A673 (cell line): ENCODE results near the gene TRAF3IP1.
"Not testable (repeated sequence)": the region's sequence is repeated elsewhere in the genome, so short reads cannot be mapped to it uniquely, and the experiment has no call there.

ENCODE experiments used
- CTCF ChIP-seq: fragments of 300-800, 200-600 bp; sonication (generic); conservative IDR thresholded peaks from 2 replicates; pipeline ENCODE4 v1.5.1; 2017; ENCODE audit warnings: low read depth, mild to moderate bottlenecking, antibody characterized with exemption, low read length, moderate library complexity, mixed read lengths
- EZH2 ChIP-seq: fragments of 200-600 bp; sonication (generic); IDR thresholded peaks from 2 replicates; pipeline ENCODE4 v1.6.1; 2017; ENCODE audit warnings: borderline replicate concordance, low read depth, mild to moderate bottlenecking, mixed read lengths, antibody characterized with exemption, low read length; ENCODE audit not compliant: poor library complexity, severe bottlenecking

GRCh38 chr2:238335591-238335990 lies 15.3 kb downstream of the TRAF3IP1 start:
- TF ChIP-seq EZH2, CTCF: not testable (repeated sequence)
